Endodermal cell (in vitro differentiated cells): ENCODE measurements around the gene UNC13C. TPM values are rescaled to one million over a fixed set of nuclear protein-coding genes. Genes with fewer than 3 reads are reported as not detected.

Experiments
- DNase-seq: peaks from one replicate; pipeline ENCODE4 v3.0.0-alpha.2; 2017
- H3K27ac ChIP-seq: 2 replicates; pipeline ENCODE4 v1.5.1; 2013; ENCODE audit warnings: mild to moderate bottlenecking, low read depth, low read length, moderate library complexity
- H3K27me3 ChIP-seq: 2 replicates; pipeline ENCODE4 v1.6.1; 2013; ENCODE audit warnings: mild to moderate bottlenecking, low read length, moderate library complexity; ENCODE audit not compliant: insufficient read depth, control insufficient read depth, poor library complexity, severe bottlenecking
- H3K36me3 ChIP-seq: 2 replicates; pipeline ENCODE4 v1.7.0; 2013; ENCODE audit warnings: mild to moderate bottlenecking, low read length, moderate library complexity; ENCODE audit not compliant: control insufficient read depth, insufficient read depth
- H3K4me1 ChIP-seq: one replicate; pipeline ENCODE4 v1.7.0; 2013; ENCODE audit warnings: low read length; ENCODE audit not compliant: control insufficient read depth, insufficient read depth
- H3K4me3 ChIP-seq: 2 replicates; pipeline ENCODE4 v1.5.1; 2013; ENCODE audit warnings: mild to moderate bottlenecking, low read length, moderate library complexity
- H3K9ac ChIP-seq: 2 replicates; pipeline ENCODE4 v1.6.1; 2013; ENCODE audit warnings: mild to moderate bottlenecking, low read length, moderate library complexity; ENCODE audit not compliant: poor library complexity, severe bottlenecking; ENCODE audit errors: extremely low read depth
- H3K9me3 ChIP-seq: 2 replicates; pipeline ENCODE4 v1.6.1; 2013; ENCODE audit warnings: mild to moderate bottlenecking, low read length, moderate library complexity; ENCODE audit not compliant: control insufficient read depth
- H3K27ac Mint-ChIP-seq: 2 replicates; pipeline ENCODE4 v1.8.0; 2020; ENCODE audit warnings: mixed read lengths
- H3K27me3 Mint-ChIP-seq: 2 replicates; pipeline ENCODE4 v1.8.0; 2021; ENCODE audit warnings: mild to moderate bottlenecking, mixed read lengths; ENCODE audit not compliant: insufficient read depth
- H3K36me3 Mint-ChIP-seq: 2 replicates; pipeline ENCODE4 v1.8.0; 2020; ENCODE audit warnings: low read depth, mixed read lengths
- H3K4me1 Mint-ChIP-seq: 2 replicates; pipeline ENCODE4 v1.8.0; 2020; ENCODE audit warnings: mixed read lengths
- H3K4me3 Mint-ChIP-seq: 2 replicates; pipeline ENCODE4 v1.8.0; 2020; ENCODE audit warnings: mild to moderate bottlenecking, moderate library complexity, mixed read lengths
- H3K9me3 Mint-ChIP-seq: 2 replicates; pipeline ENCODE4 v1.8.0; 2020; ENCODE audit warnings: mild to moderate bottlenecking, mixed read lengths
- CTCF ChIP-seq: fragments of 200-600 bp; sonication (generic); conservative IDR thresholded peaks from 2 replicates; pipeline ENCODE4 v1.5.0; 2021; ENCODE audit warnings: antibody characterized with exemption, mild to moderate bottlenecking
- WGBS, 2 experiments: methylation state at CpG; one replicate each; pipeline versions ENCODE4 v1.1.5 to v1.1.7; 2013; ENCODE audit warnings: missing lambda C conversion rate in 2 of 2, mixed read lengths in 1 of 2; ENCODE audit not compliant: insufficient coverage in 1 of 2, insufficient read length in 1 of 2; 5-methylcytosine and 5-hydroxymethylcytosine counted together
- total RNA-seq, 2 donors: library from RNA; stranded (reverse); fragmentation: NEBNext Ultra II Directional in 1 of 2; extraction: Animal tissue kit (Norgen Biotek cat#: 25700) in 1 of 2; gene quantifications; 2 replicates in 1 of 2; 3 replicates in 1 of 2; pipeline ENCODE4 v1.2.1, GENCODE V29; 2021

UNC13C gene
- total RNA-seq, 2 donors from 2014 or later = 7.2 to 19.9 TPM

DNA sequence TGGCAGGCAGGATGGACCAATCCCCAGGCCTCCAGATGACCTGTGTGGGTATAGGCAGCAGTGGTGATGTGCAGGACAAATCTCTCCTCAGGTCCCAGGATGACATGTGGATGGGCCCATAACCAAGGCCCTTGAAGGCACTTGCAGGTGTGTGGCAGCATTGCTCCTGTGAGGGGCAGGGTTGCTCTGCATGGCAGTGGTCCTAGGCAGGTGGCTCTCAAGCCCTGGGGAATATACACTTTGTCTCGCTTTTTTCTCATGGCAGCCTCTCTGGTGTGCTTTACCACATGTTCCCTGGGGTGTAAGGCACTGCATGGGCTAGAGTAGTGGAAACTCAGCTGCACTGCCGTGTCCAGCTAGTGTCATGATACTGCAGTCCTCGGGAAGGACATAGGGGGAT is 503.6 kb downstream of the UNC13C start:
- no peak overlapping the region for H3K27ac ChIP-seq
- DNase-seq = no peak
- no peaks in the 10 kb centered on the region for H3K36me3 ChIP-seq
- H3K9me3 Mint-ChIP-seq = no peaks in the 10 kb centered on the region
- no peaks in the 10 kb centered on the region for H3K4me1 ChIP-seq
- H3K4me1 Mint-ChIP-seq = no peaks in the 10 kb centered on the region
- H3K36me3 Mint-ChIP-seq = no peaks in the 10 kb centered on the region
- H3K9me3 ChIP-seq = no peaks in the 10 kb centered on the region
- no peak overlapping the region for H3K4me3 ChIP-seq
- no peaks in the 10 kb centered on the region for H3K27me3 ChIP-seq
- no peak overlapping the region for H3K27ac Mint-ChIP-seq
- H3K27me3 Mint-ChIP-seq = no peaks in the 10 kb centered on the region
- no peak overlapping the region for H3K4me3 Mint-ChIP-seq
- peak; percentile 54 for TF ChIP-seq CTCF
- H3K9ac ChIP-seq = no peak overlapping the region
- 84 to 87% methylated on average over 3 of the region's 3 CpGs for WGBS, 2 experiments

DNA sequence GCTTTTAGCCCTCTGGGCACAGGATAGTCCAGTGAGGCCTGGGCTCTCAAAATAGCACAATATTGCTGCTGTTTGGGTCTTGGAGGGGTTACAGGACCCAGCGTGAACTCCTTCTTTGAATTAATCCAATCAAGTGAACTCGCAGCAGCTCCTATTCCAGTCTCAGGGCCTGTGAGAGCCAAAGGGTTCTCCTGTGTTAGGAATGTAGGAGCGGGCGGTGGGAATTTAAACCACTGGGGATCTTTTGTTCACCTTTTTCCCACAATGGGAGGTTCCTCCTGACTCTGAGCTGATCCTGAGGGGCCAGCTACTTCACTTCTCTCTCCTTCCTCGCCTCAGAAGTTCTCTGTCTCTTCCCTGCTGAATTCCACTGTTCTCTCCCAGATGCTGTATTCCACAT is 504.0 kb downstream of the UNC13C start:
- no peaks in the 10 kb centered on the region for H3K4me1 ChIP-seq
- no peaks in the 10 kb centered on the region for H3K27me3 Mint-ChIP-seq
- no peaks in the 10 kb centered on the region for H3K27me3 ChIP-seq
- TF ChIP-seq CTCF = no peak
- no peaks in the 10 kb centered on the region for H3K9me3 Mint-ChIP-seq
- 76% methylated on average over 5 of the region's 5 CpGs; no CpG with 5 or more reads in 1 of the 2 experiments for WGBS, 2 experiments
- H3K4me3 Mint-ChIP-seq = no peak overlapping the region
- no peaks in the 10 kb centered on the region for H3K4me1 Mint-ChIP-seq
- DNase-seq = no peak
- no peak overlapping the region for H3K27ac Mint-ChIP-seq
- no peaks in the 10 kb centered on the region for H3K9me3 ChIP-seq
- H3K36me3 Mint-ChIP-seq = no peaks in the 10 kb centered on the region
- no peak overlapping the region for H3K9ac ChIP-seq
- no peak overlapping the region for H3K27ac ChIP-seq
- no peak overlapping the region for H3K4me3 ChIP-seq
- no peaks in the 10 kb centered on the region for H3K36me3 ChIP-seq

- WGBS, 2 experiments = 41% methylated on average over 2 of the region's 2 CpGs; no CpG with 5 or more reads in 1 of the 2 experiments
- H3K27ac ChIP-seq = no peak overlapping the region
- Mint-ChIP-seq H3K9me3 (no peaks in the 10 kb centered on the region), H3K27ac (no peak overlapping the region), H3K36me3 (no peaks in the 10 kb centered on the region), H3K27me3 (no peaks in the 10 kb centered on the region), H3K4me3 (no peak overlapping the region), H3K4me1 (peaks cover 3% of the 10 kb centered on the region)
- no peak overlapping the region for H3K9ac ChIP-seq
- no peaks in the 10 kb centered on the region for H3K27me3 ChIP-seq
- no peak for TF ChIP-seq CTCF
- no peak overlapping the region for H3K4me3 ChIP-seq
- no peaks in the 10 kb centered on the region for H3K9me3 ChIP-seq
- DNase-seq = no peak
- H3K4me1 ChIP-seq = no peaks in the 10 kb centered on the region
- H3K36me3 ChIP-seq = no peaks in the 10 kb centered on the region
Observed at GRCh38 chr15:54500330-54500729, 522.1 kb downstream of the UNC13C start.
